Measurements from ENCODE around the gene IER5.
A peak's percentile ranks its signal among the peaks of the same experiment; 100 is the strongest.

IER5 gene

GRCh38 chr1:181077576-181078242 is 10.8 kb upstream of the IER5 start:
- DNase-seq = no peak

DNA sequence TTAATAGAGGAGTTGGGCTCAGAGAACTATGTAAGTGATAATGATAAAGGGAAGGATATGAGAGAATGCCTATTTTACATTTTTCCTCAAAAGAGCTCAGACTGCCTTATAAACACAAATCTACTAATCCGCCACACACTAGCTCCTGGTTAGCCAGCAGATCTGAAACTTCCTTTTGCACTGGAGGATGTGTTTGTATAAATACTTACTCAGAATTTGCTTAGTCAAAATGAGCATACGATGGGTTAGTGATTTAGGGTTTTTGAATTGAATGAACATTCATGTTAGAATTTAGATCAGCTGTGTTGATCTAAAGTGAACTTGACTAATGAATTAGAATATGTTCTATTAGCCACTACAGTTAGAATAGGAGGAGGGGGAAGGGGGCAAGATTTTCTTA is 9.1 kb upstream of the IER5 start:
- no peak for DNase-seq

- DNase-seq = no peak
Measured at GRCh38 chr1:181079920-181080319, 8.6 kb upstream of the IER5 start.

GRCh38 chr1:181080556-181080955 is 7.9 kb upstream of the IER5 start:
- no peak for DNase-seq

- no peak for DNase-seq
Measured at GRCh38 chr1:181081395-181081794, 7.1 kb upstream of the IER5 start.

- peak; percentile 40 for DNase-seq
Measured at GRCh38 chr1:181083842-181084605, 4.5 kb upstream of the IER5 start.

GRCh38 chr1:181084606-181084969 is 3.9 kb upstream of the IER5 start:
- no peak for DNase-seq

- DNase-seq = no peak
Measured at GRCh38 chr1:181086091-181086490, 2.4 kb upstream of the IER5 start.

DNA sequence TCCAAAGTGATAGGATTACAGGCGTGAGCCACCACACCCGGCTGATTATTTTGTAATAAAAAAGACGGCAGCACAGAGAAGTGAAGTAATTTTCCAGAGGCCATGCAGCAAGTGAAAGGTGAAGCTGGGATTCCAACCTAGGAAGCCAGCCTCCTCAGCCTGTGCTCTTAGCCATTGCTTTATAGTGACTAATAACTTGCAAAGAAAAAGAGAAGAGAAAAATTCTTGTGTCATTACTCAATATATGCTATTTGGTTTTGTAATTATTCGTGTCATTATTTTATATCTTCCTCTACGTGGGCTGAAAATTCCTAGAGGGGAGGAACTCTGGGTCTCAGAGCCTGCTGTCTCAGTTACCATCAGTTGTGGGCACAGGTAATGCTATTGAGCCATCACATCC is 1.6 kb upstream of the IER5 start:
- DNase-seq = no peak

DNA sequence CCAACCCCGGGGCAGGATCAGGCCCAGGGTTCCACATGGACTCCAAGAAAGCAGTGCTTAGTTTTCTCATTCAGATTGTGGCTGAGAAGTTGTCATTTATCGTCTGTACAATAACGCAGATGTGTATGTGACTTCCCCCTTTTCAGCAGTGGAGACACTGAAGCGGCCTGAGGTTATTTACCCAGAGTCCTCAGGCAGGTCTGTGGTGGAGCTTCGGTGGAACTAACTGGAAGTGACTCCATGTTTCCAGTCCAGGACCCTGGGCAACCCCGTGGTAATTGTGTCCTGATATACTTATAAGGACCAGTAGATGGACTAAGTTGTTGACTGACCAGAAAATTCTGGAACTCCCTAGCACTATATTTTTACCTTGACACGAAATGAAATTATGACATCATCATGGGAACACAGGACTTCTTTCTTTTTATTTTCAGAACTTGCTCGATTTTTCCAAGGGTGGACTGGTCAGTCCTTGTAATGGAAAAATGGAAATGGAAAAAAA is 1.0 kb upstream of the IER5 start:
- no peak for DNase-seq

GRCh38 chr1:181089017-181089675 is 646 bp downstream of the IER5 start:
- DNase-seq = peak; percentile 34

- peak; percentile 75 for DNase-seq
Measured at GRCh38 chr1:181089676-181090544, 1.4 kb downstream of the IER5 start.

GRCh38 chr1:181090641-181091126 is 2.2 kb downstream of the IER5 start:
- DNase-seq = peak; percentile 39

- no peak for DNase-seq
Measured at GRCh38 chr1:181091309-181092040, 3.0 kb downstream of the IER5 start.

DNA sequence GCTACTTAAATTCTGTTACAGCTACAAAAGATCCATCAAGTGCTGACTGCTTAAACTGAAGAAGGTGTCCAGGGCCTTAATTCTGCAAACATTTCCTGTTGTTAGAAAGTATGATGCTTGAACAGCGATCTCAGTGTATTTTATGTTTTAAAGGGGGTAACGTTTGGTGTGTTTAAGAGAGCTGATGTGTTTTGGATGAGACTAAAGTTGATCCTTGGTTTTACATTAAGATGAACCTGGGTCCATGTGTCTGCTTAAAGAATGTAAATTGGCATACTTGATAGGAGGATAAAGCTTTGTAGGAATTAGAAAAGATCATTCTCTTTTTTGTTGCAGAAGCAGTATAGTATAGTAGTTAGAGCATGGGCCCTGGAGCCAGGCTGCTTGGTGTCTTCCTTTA is 3.6 kb downstream of the IER5 start:
- no peak for DNase-seq

DNA sequence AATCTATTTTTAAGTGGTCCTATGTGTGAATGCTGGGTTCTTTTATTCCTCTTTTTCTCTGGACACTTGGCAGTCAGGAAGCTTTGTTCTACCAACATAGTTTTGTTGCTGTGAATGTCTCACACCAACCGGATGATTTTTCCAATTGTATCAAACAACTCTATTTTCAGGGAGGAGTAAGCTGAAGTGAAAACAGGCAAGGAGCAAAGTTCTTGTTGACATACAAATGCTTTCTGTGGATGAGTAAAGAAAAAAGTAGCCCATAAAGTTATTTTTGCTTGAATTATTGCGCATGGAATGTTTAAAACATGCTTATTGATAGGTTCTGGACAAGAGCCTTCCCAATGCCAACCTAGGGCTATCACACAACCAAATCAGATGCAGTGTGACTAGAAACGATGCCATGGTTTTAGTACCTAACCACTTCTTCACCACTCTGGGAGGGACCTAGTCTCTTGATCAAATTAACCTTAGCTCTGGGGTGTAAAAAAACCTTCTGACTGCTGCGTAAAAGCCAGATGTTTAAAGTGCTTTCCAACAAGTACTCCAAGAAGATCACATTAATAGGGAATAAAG is 4.5 kb downstream of the IER5 start:
- no peak for DNase-seq

GRCh38 chr1:181094416-181095212 is 6.1 kb downstream of the IER5 start:
- DNase-seq = no peak

GRCh38 chr1:181095260-181095659 is 6.8 kb downstream of the IER5 start:
- DNase-seq = no peak

DNA sequence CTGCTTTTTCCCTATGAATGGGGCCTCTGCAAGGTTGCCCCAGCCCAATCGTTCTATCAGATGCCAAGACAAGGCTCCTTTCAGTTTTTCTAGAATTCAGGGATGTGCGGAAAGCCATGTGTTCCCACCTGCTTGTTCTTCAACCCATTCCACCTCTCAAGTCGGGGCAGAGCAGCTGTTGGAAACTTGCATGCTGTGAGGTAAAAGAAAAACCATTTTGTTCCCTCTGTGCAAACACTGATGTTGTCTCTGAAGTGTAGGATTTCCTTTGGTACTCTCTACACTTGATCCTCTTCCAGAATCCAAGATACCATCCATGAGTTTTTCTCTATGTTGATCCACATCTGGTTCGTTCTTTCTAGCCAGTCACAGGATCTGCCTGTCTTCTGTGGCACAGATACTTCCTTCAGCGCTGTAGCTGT is 7.3 kb downstream of the IER5 start:
- DNase-seq = no peak

- DNase-seq = no peak
Measured at GRCh38 chr1:181097242-181097641, 8.7 kb downstream of the IER5 start.
